Aorta (tissue), 5 donors: Measurements from ENCODE around the gene ANXA4. TPM values are rescaled to one million over a fixed set of nuclear protein-coding genes. Genes with fewer than 3 reads are reported as not detected.
A peak's percentile ranks its signal among the peaks of the same experiment; 100 is the strongest.

ENCODE experiments used
- ATAC-seq: fragments of 200-7000 bp; cut with Tn5 transposase; one replicate; pipeline ENCODE4 v1.9.1; 2022; ENCODE audit warnings: moderate library complexity; ENCODE audit not compliant: low FRiP score
- DNase-seq, 2 donors: peaks; one replicate each; pipeline ENCODE4 v3.0.0-alpha.2; 2020
- H3K27ac ChIP-seq, 2 donors: one replicate each; pipeline ENCODE4 v1.5.1; 2013; ENCODE audit warnings: low read length in 2 of 2, mild to moderate bottlenecking in 2 of 2, moderate library complexity in 2 of 2, control low read depth in 1 of 2, inconsistent platforms in 1 of 2, low read depth in 1 of 2
- H3K27me3 ChIP-seq, 2 donors: one replicate each; pipeline ENCODE4 v1.6.1; 2013; ENCODE audit warnings: control low read depth in 1 of 2, low read length in 1 of 2, mild to moderate bottlenecking in 1 of 2, moderate library complexity in 1 of 2; ENCODE audit not compliant: insufficient read depth in 2 of 2, control insufficient read depth in 1 of 2
- H3K36me3 ChIP-seq, 2 donors: one replicate each; pipeline ENCODE4 v1.6.1; 2013; ENCODE audit warnings: control low read depth in 1 of 2, low read length in 1 of 2, mild to moderate bottlenecking in 1 of 2; ENCODE audit not compliant: insufficient read depth in 2 of 2, control insufficient read depth in 1 of 2
- H3K4me1 ChIP-seq, 2 donors: one replicate each; pipeline ENCODE4 v1.6.1; 2013; ENCODE audit warnings: low read length in 2 of 2, control low read depth in 1 of 2, mild to moderate bottlenecking in 1 of 2, moderate library complexity in 1 of 2; ENCODE audit not compliant: insufficient read depth in 2 of 2, control insufficient read depth in 1 of 2
- H3K4me3 ChIP-seq, 2 donors: one replicate each; pipeline ENCODE4 v1.5.1; 2013; ENCODE audit warnings: low read length in 2 of 2, control low read depth in 1 of 2, mild to moderate bottlenecking in 1 of 2
- H3K9me3 ChIP-seq: one replicate; pipeline ENCODE4 v1.6.1; 2013; ENCODE audit warnings: mild to moderate bottlenecking, low read length; ENCODE audit not compliant: control insufficient read depth
- WGBS, 2 donors: extraction: QIAGEN DNeasy Blood & Tissue Kit; methylation state at CpG; one replicate each; pipeline ENCODE4 v1.1.7; 2013; 5-methylcytosine and 5-hydroxymethylcytosine counted together
- intact Hi-C, 2 donors: fragments of 100-400 bp; cut with DNase I; formaldehyde crosslinking; loops; one replicate each; pipeline versions ENCODE4 v1.14.2 to v1.15.0; 2022
- polyA plus RNA-seq, 2 donors: library from polyadenylated mRNA; stranded (reverse); fragments of 200-250 nt; gene quantifications; one replicate each; pipeline ENCODE4 v1.2.3, GENCODE V29; 2013
- total RNA-seq, 2 donors: library from RNA; stranded (reverse); fragmentation: NEBNext Ultra II Directional; extraction: Animal tissue kit (Norgen Biotek cat#: 25700); gene quantifications; one replicate each; pipeline ENCODE4 v1.2.1, GENCODE V29; 2021
- donor health status: healthy with polysubstance abuse.
- donor health status: Bipolar disorder and iron deficiency.
- donor health status: DM: no; HTN: no; CAD: no.
- donor health status: DM: no; HTN: no; CAD: no.
- donor health status: DM: yes; HTN: yes; CAD: no.

ANXA4 gene
- total and polyA plus RNA-seq, 4 donors = 73.0 to 120 (median 92.2) TPM

- Histone ChIP-seq H3K4me3 (no peak overlapping the region), H3K27ac (no peak overlapping the region), H3K4me1 (no peaks in the 10 kb centered on the region), H3K27me3 (no peaks in the 10 kb centered on the region), H3K9me3 (no peaks in the 10 kb centered on the region), H3K36me3 (no peaks in the 10 kb centered on the region)
- intact Hi-C loops = loop anchor here in 1 of 2 donors (2.0 kb wide), 1 partner anchor 89 kb away; no protein-coding TSS in a partner anchor
- no peak for DNase-seq
- 93% methylated on average over 7 of the region's 7 CpGs for WGBS, 2 donors
- no peak for ATAC-seq
Observed at GRCh38 chr2:69725706-69726360, 16.1 kb upstream of the ANXA4 start.

- Histone ChIP-seq H3K4me3 (no peak overlapping the region), H3K27me3 (no peaks in the 10 kb centered on the region), H3K36me3 (no peaks in the 10 kb centered on the region), H3K9me3 (no peaks in the 10 kb centered on the region), H3K4me1 (no peaks in the 10 kb centered on the region), H3K27ac (no peak overlapping the region)
- WGBS, 2 donors = 85 to 87% methylated on average over 5 of the region's 5 CpGs
- ATAC-seq (no peak), DNase-seq (no peak)
- intact Hi-C loops = no loop called here
Observed at GRCh38 chr2:69729266-69729665, 12.7 kb upstream of the ANXA4 start.

GRCh38 chr2:69729781-69730180 is 12.2 kb upstream of the ANXA4 start:
- DNase-seq (no peak), ATAC-seq (no peak)
- H3K36me3 ChIP-seq = no peaks in the 10 kb centered on the region
- H3K4me1 ChIP-seq = no peaks in the 10 kb centered on the region
- H3K4me3 ChIP-seq = no peak overlapping the region
- 83 to 91% methylated on average over 5 of the region's 5 CpGs for WGBS, 2 donors
- intact Hi-C loops = loop anchor here in 1 of 2 donors (10.0 kb wide), 1 partner anchor 335 kb away; no protein-coding TSS in a partner anchor
- no peak overlapping the region for H3K27ac ChIP-seq
- no peaks in the 10 kb centered on the region for H3K27me3 ChIP-seq
- H3K9me3 ChIP-seq = no peaks in the 10 kb centered on the region

GRCh38 chr2:69731147-69731970 is 10.6 kb upstream of the ANXA4 start:
- no peaks in the 10 kb centered on the region for H3K4me1 ChIP-seq
- no peaks in the 10 kb centered on the region for H3K27me3 ChIP-seq
- no peaks in the 10 kb centered on the region for H3K9me3 ChIP-seq
- no peaks in the 10 kb centered on the region for H3K36me3 ChIP-seq
- ATAC-seq = no peak
- DNase-seq = no peak
- WGBS, 2 donors = 92 to 93% methylated on average over 6 of the region's 6 CpGs
- H3K4me3 ChIP-seq = no peak overlapping the region
- intact Hi-C loops = loop anchor here in 1 of 2 donors (10.0 kb wide), 1 partner anchor 333 kb away; no protein-coding TSS in a partner anchor
- H3K27ac ChIP-seq = no peak overlapping the region

GRCh38 chr2:69733342-69734034 is 8.4 kb upstream of the ANXA4 start:
- intact Hi-C loops = loop anchor here in 1 of 2 donors (10.0 kb wide), 1 partner anchor 331 kb away; no protein-coding TSS in a partner anchor
- Histone ChIP-seq H3K4me1 (no peaks in the 10 kb centered on the region), H3K9me3 (no peaks in the 10 kb centered on the region), H3K36me3 (no peaks in the 10 kb centered on the region), H3K4me3 (no peak overlapping the region), H3K27me3 (no peaks in the 10 kb centered on the region), H3K27ac (no peak overlapping the region)
- ATAC-seq (no peak), DNase-seq (no peak)
- 75 to 79% methylated on average over 1 of the region's 1 CpG for WGBS, 2 donors

- intact Hi-C loops = loop anchor here in 1 of 2 donors (10.0 kb wide), 1 partner anchor 331 kb away; no protein-coding TSS in a partner anchor
- Histone ChIP-seq H3K4me3 (no peak overlapping the region), H3K9me3 (no peaks in the 10 kb centered on the region), H3K4me1 (no peaks in the 10 kb centered on the region), H3K27ac (no peak overlapping the region), H3K27me3 (no peaks in the 10 kb centered on the region), H3K36me3 (no peaks in the 10 kb centered on the region)
- no peak for DNase-seq
- ATAC-seq = peak; percentile 48
- WGBS, 2 donors = 67 to 70% methylated on average over 5 of the region's 5 CpGs
Observed at GRCh38 chr2:69734035-69734611, 7.8 kb upstream of the ANXA4 start.

GRCh38 chr2:69734854-69735544 is 6.9 kb upstream of the ANXA4 start:
- Histone ChIP-seq H3K27me3 (no peaks in the 10 kb centered on the region), H3K36me3 (no peaks in the 10 kb centered on the region), H3K4me3 (no peak overlapping the region), H3K27ac (no peak overlapping the region), H3K9me3 (no peaks in the 10 kb centered on the region), H3K4me1 (no peaks in the 10 kb centered on the region)
- DNase-seq = no peak
- no peak for ATAC-seq
- 91 to 95% methylated on average over 2 of the region's 2 CpGs for WGBS, 2 donors
- intact Hi-C loops = loop anchor here in 1 of 2 donors (10.0 kb wide), 1 partner anchor 330 kb away; no protein-coding TSS in a partner anchor

- Histone ChIP-seq H3K27ac (no peak overlapping the region), H3K4me1 (no peaks in the 10 kb centered on the region), H3K9me3 (no peaks in the 10 kb centered on the region), H3K36me3 (no peaks in the 10 kb centered on the region), H3K27me3 (no peaks in the 10 kb centered on the region), H3K4me3 (no peak overlapping the region)
- 84 to 92% methylated on average over 3 of the region's 3 CpGs for WGBS, 2 donors
- ATAC-seq (no peak), DNase-seq (no peak)
- intact Hi-C loops = loop anchor here in 1 of 2 donors (10.0 kb wide), 1 partner anchor 329 kb away; no protein-coding TSS in a partner anchor
Observed at GRCh38 chr2:69735686-69736085, 6.2 kb upstream of the ANXA4 start.
